H7 (cell line): ENCODE measurements around the gene RERG. TPM values are rescaled to one million over a fixed set of nuclear protein-coding genes. Genes with fewer than 3 reads are reported as not detected.
A peak's percentile ranks its signal among the peaks of the same experiment; 100 is the strongest.

ENCODE experiments used
- DNase-seq: peaks from one replicate; pipeline ENCODE4 v3.0.0; 2012
- H3K27me3 ChIP-seq: 2 replicates; pipeline ENCODE4 v1.6.0; 2011; ENCODE audit warnings: mild to moderate bottlenecking, low read length; ENCODE audit not compliant: control insufficient read depth, insufficient read depth
- H3K36me3 ChIP-seq: replicated peaks from 2 replicates; pipeline ENCODE4 v1.5.1; 2011; ENCODE audit warnings: low read length; ENCODE audit not compliant: control insufficient read depth, insufficient read depth
- H3K4me3 ChIP-seq: 2 replicates; pipeline ENCODE4 v1.5.1; 2011; ENCODE audit warnings: low read depth, mild to moderate bottlenecking, control low read depth, low read length, moderate library complexity; ENCODE audit not compliant: insufficient read depth
- total RNA-seq: library from RNA; depleted of rRNA; stranded (reverse); fragments of >200 nt; shearing (Covaris generic); gene quantifications from 2 replicates; pipeline ENCODE4 v1.2.3, GENCODE V29; 2014; rRNA removed

RERG gene, protein sequence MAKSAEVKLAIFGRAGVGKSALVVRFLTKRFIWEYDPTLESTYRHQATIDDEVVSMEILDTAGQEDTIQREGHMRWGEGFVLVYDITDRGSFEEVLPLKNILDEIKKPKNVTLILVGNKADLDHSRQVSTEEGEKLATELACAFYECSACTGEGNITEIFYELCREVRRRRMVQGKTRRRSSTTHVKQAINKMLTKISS
- total RNA-seq, result not detected in 2 replicates

GRCh38 chr12:15220915-15221885 is at the start of gene RERG:
TSS of gene RERG (minus strand) at chr12:15221417. CDS start at chr12:15217489, 3,928 bp downstream.
- peak; percentile 88 for DNase-seq
- no peaks in the 10 kb centered on the region for H3K36me3 ChIP-seq
- peaks cover 4% of the 10 kb centered on the region for H3K27me3 ChIP-seq
- H3K4me3 ChIP-seq, result peak within 1 kb of the TSS; percentile 50

DNA sequence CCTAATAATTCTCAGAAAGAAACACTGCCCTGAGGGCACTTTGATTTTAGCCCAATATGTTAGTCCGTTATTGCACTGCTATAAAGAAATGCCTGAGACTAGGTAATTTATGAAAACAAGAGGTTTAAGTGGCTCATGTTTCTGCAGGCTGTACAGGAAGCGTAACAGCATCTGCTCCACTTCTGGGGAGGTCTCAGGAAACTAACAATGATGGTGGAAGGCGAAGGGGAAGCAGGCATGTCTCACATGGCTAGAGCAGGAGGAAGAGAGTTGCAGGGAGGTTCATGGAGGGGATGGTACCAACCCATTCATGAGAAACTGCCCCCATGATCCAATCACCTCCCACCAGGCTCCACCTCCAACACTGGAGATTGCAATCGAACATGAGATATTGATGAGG is 49.4 kb upstream of the RERG start:
- no peaks in the 10 kb centered on the region for H3K36me3 ChIP-seq
- no peak overlapping the region for H3K4me3 ChIP-seq
- no peak for DNase-seq
- no peaks in the 10 kb centered on the region for H3K27me3 ChIP-seq

DNA sequence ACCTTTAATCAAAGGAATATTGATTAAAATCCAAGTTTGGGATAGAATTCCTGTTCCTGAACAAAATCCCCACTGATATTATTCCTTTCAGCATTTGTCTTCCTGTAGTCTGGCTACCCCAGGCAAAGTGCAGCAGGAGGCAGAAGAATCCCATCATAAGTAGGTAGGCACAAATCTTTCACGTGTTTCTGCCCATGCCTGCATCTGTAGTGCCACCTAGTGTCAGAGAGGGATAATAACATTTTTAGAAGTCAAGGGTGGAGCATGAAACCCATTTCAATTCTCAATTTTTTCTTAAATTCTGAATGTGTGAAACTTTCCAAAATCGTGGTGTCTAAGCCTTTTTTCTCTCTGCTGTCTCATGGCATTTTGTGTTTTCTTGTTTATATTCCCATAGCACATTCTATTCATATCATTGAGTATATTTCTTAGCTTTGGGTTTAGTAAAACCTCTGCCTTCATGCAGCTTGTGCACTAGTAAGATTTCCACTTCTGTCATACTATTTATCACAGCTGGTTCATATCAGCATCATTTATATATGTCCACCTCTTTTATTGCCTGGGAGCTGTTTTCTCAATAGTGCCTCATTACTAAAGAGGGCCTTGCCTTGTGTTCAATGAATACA is 47.8 kb upstream of the RERG start:
- peak; percentile 46 for DNase-seq

GRCh38 chr12:15268309-15268708 is 47.1 kb upstream of the RERG start:
- no peaks in the 10 kb centered on the region for H3K36me3 ChIP-seq
- H3K4me3 ChIP-seq, result no peak overlapping the region
- no peak for DNase-seq
- no peaks in the 10 kb centered on the region for H3K27me3 ChIP-seq

More for the DNA sequence above, 47.8 kb upstream of the RERG start:
- Histone ChIP-seq H3K36me3 (no peaks in the 10 kb centered on the region), H3K4me3 (no peak overlapping the region), H3K27me3 (no peaks in the 10 kb centered on the region)

- Histone ChIP-seq H3K27me3 (no peaks in the 10 kb centered on the region), H3K36me3 (no peaks in the 10 kb centered on the region), H3K4me3 (no peak overlapping the region)
- DNase-seq, result no peak
These were observed 44.7 kb upstream of the RERG start for GRCh38 chr12:15265875-15266274.

DNA sequence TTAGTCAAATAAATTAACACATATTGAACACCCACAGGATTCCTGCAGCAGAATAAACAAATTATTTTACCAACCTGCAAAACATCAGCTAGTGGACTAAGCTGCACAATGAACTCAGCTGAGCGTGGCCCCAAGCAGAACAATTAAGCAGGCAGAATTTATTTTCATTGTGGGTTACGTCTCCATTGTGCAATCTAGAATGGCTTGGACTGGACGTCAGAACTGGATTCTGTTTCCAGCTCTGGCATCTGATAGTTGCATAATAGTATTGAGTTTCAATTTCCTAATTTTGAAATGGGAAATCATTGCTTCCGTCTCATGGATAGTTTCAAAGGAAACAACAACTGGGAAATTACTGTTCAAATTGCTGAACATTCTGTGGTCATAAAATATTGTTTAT is 35.5 kb upstream of the RERG start:
- Histone ChIP-seq H3K27me3 (no peaks in the 10 kb centered on the region), H3K36me3 (no peaks in the 10 kb centered on the region), H3K4me3 (no peak overlapping the region)
- DNase-seq, result no peak

- Histone ChIP-seq H3K27me3 (no peaks in the 10 kb centered on the region), H3K36me3 (no peaks in the 10 kb centered on the region), H3K4me3 (no peak overlapping the region)
- no peak for DNase-seq
These were observed 32.8 kb upstream of the RERG start for GRCh38 chr12:15253990-15254389.

- Histone ChIP-seq H3K4me3 (no peak overlapping the region), H3K27me3 (no peaks in the 10 kb centered on the region)
- DNase-seq, result no peak
These were observed 23.7 kb upstream of the RERG start for GRCh38 chr12:15244926-15245325.

DNA sequence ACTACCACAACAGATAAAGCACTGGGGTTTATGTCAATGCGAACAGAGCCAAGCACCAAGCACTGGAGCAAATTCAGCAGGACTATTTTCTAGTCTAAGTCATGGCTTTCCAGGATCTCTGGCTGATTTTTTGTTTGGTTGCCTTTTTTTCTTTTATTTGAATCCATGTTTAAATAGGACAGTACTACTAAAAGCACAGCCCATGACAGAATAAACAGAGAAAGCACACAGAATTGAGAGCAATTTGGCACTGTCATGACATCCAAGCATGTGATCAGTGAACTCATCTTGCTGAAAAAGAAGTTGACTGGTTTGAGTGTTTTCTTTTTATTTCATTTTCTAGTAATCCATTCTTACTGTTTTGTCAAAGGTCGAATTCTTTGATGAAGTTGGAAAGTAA is 23.1 kb upstream of the RERG start:
- no peaks in the 10 kb centered on the region for H3K36me3 ChIP-seq
- no peak for DNase-seq
- H3K27me3 ChIP-seq, result no peaks in the 10 kb centered on the region
- no peak overlapping the region for H3K4me3 ChIP-seq

More at GRCh38 chr12:15244926-15245325, 23.7 kb upstream of the RERG start:
- H3K36me3 ChIP-seq, result no peaks in the 10 kb centered on the region

DNA sequence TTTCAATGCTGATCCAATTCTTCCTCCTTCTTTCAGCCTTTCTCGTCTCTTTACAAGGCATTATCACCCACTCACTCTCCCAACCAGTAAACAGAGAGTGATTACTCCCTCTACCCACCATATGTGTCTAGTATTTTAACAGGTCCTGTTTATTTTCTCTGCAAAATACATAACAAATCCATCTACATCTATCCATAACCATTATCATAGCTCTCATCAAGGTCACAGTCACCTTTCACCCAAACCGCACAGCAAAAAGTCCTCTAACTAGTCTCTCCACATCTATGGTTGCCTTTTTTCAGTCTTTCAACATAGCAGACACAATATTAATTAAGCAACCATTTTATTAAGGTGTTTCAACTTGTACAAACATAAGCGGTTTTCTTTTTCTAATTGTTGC is 21.9 kb upstream of the RERG start:
- no peaks in the 10 kb centered on the region for H3K27me3 ChIP-seq
- H3K36me3 ChIP-seq, result no peaks in the 10 kb centered on the region
- no peak overlapping the region for H3K4me3 ChIP-seq
- no peak for DNase-seq

DNA sequence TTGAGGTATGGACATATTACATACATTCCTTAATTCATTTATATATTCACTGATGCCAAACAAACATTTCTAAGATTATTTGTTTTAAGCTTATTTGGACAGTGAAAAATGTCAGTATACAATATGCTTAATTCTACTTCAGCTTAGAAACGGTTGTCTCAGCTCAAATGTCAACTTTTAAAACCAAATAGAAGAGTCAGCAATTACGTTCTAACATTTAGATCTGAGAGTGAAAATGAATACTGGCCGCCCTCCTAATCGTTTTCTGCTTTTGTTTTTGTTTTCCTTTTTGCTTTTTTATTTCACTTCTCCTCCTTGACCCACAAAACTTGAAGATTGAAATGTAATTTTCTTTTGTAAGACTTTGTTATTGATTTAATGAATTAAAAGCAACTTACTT is 19.7 kb upstream of the RERG start:
- H3K27me3 ChIP-seq, result no peaks in the 10 kb centered on the region
- no peak overlapping the region for H3K4me3 ChIP-seq
- no peaks in the 10 kb centered on the region for H3K36me3 ChIP-seq
- DNase-seq, result no peak

- no peaks in the 10 kb centered on the region for H3K27me3 ChIP-seq
- H3K4me3 ChIP-seq, result no peak overlapping the region
- H3K36me3 ChIP-seq, result no peaks in the 10 kb centered on the region
- DNase-seq, result no peak
These were observed 13.3 kb upstream of the RERG start for GRCh38 chr12:15234508-15234907.

GRCh38 chr12:15234011-15234410 is 12.8 kb upstream of the RERG start:
- DNase-seq, result no peak
- Histone ChIP-seq H3K27me3 (no peaks in the 10 kb centered on the region), H3K4me3 (no peak overlapping the region), H3K36me3 (no peaks in the 10 kb centered on the region)

DNA sequence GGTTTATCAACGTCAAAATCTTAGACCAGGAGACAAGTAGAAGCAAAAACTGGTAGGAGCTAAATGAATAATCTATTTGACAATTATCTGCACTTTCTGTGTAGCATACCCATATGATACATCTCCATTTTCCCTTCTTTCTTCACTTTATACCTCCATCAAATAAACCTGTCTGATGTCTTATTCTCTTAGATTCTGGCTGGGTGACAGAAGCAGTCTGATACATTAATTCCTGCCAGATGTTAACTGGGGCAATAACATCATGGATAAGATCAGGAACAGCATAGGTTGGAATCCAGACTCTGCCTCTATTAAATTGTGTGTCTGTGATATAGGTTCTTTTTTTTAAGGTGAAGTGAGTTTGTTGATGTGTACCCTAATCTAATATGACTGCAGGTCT is 11.7 kb upstream of the RERG start:
- Histone ChIP-seq H3K36me3 (no peaks in the 10 kb centered on the region), H3K27me3 (no peaks in the 10 kb centered on the region), H3K4me3 (no peak overlapping the region)
- DNase-seq, result no peak

DNA sequence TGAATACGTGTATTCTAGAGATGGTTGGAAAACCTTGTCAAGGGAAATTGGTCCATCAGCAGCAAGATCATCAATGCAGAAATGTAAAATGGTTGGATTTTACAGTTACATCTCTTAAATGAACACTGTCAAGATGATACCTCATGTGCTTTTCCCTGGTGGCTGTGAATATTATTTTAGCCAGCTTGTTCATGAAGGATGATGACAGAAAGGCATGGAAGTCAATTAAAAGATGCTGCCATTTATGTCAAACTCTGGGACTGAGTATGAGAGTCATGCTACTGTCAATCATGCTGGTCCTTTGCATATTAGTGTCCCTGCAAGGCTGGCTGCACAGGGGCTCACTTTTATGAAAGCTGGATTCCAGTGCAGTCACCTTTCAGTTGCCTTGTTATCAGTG is 10.3 kb upstream of the RERG start:
- no peak for DNase-seq
- Histone ChIP-seq H3K36me3 (no peaks in the 10 kb centered on the region), H3K27me3 (no peaks in the 10 kb centered on the region), H3K4me3 (no peak overlapping the region)
